Measurements from ENCODE around the gene RIMBP2. TPM values are rescaled to one million over a fixed set of nuclear protein-coding genes. Genes with fewer than 3 reads are reported as not detected.

RIMBP2 gene
- total RNA-seq, 4 donors from 2014 or later: not detected

DNA sequence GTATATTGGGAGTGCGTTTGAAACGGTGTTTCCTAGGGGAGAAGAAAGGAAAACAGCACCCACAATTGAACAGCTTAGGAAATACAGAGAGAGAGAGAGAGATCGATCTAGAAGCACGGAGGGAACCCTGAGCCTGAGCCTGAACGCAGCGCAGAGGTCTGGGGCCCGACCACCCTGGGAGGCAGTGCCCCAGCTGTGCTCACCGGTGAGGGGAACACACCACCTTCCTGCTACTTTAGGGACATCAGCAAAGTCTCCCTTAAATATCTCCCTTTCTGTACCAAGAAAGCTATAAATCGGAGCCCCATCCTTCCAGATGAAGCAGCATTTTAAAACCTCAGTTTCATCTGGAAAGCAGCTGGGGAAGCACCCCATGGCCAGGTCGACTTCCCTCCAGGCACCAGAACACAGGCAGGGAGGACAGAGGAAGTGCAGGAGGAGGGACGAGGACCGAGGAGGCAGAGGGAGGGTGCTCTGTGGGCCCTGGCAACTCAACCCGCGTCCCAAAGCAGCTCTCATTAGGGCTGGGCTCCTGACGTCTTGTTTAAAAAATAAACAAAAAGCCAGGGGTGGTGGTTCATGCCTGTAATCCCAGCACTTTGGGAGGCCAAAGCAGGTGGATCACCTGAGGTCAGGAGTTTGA lies 12.2 kb downstream of the RIMBP2 start:
- TF ChIP-seq CTCF (IDR thresholded peaks at IDR 0.05; ENCODE audit: low read depth): no peak

DNA sequence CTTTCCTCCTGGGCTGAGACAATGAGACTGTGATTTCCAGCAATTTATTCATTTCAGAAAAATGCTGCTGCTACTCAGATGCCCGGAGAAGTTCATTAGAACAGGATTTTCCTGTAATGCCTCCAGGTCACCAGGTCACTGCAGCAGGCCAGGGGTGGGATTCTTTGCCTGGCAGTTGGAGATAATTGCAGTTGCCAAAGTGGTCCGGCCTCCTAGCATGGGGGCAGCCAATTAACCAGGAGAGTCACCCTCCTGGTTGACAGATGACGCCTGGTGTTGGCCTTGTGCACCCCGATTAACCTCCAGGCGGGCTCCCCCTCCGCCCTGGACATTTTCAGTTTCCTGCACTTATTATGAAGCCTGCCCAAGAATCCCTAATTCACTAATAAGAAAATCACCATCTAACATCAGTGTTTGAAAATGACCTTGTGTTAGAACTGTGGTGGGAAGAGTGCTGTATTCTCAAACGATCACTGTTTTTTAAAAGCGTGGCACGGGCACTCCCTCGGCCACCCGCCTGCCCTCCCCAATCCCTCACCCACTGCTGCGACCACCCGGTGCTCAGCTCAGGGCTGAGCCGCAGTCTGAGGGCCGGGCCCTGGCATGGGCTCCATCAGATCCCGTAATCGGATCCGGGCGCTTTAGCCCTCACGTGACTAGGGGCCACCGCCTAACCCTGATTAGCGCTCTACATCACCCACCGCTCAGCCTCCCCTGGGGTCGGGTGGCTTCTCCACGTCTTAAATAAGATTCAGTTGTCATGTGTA lies 12.9 kb downstream of the RIMBP2 start:
- TF ChIP-seq CTCF (IDR thresholded peaks at IDR 0.05; ENCODE audit: low read depth): no peak

- no peak for TF ChIP-seq CTCF (IDR thresholded peaks at IDR 0.05; ENCODE audit: low read depth)
Observed at GRCh38 chr12:130701402-130701744, 14.7 kb downstream of the RIMBP2 start.

GRCh38 chr12:130700492-130701401 lies 15.4 kb downstream of the RIMBP2 start:
- TF ChIP-seq CTCF (IDR thresholded peaks at IDR 0.05; ENCODE audit: low read depth): no peak

- no peak for TF ChIP-seq CTCF (IDR thresholded peaks at IDR 0.05; ENCODE audit: low read depth)
Observed at GRCh38 chr12:130698106-130698505, 18.0 kb downstream of the RIMBP2 start.

DNA sequence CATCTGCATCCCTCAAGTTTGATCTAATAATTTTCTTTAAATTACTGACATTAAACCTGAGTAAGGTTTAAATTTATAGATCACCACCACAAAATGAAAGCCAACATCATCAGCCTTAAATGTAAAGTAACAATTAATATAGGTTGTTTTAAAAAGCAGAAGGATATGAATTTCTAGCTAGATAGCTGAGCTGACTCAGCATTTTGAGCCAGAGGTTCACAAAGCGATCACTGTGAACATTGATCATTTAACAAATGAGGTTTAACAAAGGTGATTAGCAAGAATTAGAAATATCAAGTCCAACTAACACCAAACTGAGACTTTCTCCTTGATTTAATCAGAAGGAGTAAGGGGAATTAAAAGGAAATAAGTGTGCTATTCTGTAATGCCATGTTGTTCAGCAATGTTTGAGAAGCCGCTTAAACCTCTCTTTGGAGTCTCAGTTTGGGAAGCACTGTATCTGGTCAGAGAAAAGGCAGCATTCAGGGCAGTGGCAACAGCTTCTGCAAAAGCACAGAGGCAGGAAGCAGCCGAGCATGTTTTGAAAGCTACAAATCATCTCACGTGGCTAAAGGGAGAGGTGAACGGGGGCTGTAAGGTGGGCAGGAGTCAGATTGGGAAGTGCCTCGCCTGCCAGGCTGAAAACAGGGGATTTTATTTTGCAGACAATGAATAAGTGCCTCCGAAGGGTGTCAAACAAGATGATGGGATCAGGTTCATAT lies 19.6 kb downstream of the RIMBP2 start:
- TF ChIP-seq CTCF (IDR thresholded peaks at IDR 0.05; ENCODE audit: low read depth): no peak
